Upper lobe of left lung (tissue), 6 donors: ENCODE data around the gene RAB8B. TPM values are rescaled to one million over a fixed set of nuclear protein-coding genes. Genes with fewer than 3 reads are reported as not detected.

Experiments
- ATAC-seq, 2 donors: fragments of 200-7000 bp; cut with Tn5 transposase; one replicate each; pipeline ENCODE4 v1.9.1; 2022; ENCODE audit warnings: mild to moderate bottlenecking in 2 of 2, moderate library complexity in 2 of 2; ENCODE audit not compliant: low FRiP score in 2 of 2
- DNase-seq, 2 donors: peaks; one replicate each; pipeline ENCODE4 v3.0.0-alpha.2; 2019 to 2020
- H3K27ac ChIP-seq, 4 donors: fragments of 200-600 bp; sonication (generic); one replicate each; pipeline ENCODE4 v1.5.1; 2016 to 2019
- H3K27me3 ChIP-seq, 4 donors: fragments of 200-600 bp; sonication (generic); one replicate each; pipeline ENCODE4 v1.5.1; 2017 to 2019
- H3K36me3 ChIP-seq, 4 donors: fragments of 200-600 bp; sonication (generic); one replicate each; pipeline ENCODE4 v1.5.1; 2016 to 2019
- H3K4me1 ChIP-seq, 4 donors: fragments of 200-600 bp; sonication (generic); one replicate each; pipeline ENCODE4 v1.5.1; 2018 to 2019
- H3K4me3 ChIP-seq, 4 donors: fragments of 200-600 bp; sonication (generic); one replicate each; pipeline ENCODE4 v1.5.1; 2017 to 2019; ENCODE audit warnings: mild to moderate bottlenecking in 2 of 4, moderate library complexity in 1 of 4
- H3K9me3 ChIP-seq, 4 donors: fragments of 200-600 bp; sonication (generic); one replicate each; pipeline ENCODE4 v1.5.1; 2018 to 2019
- EP300 ChIP-seq, 4 donors: sonication (generic); formaldehyde crosslinking; IDR thresholded peaks; one replicate each; pipeline ENCODE4 v1.5.1; 2017; ENCODE audit warnings: antibody characterized with exemption in 4 of 4, control low read depth in 2 of 4
- POLR2A ChIP-seq, 4 donors: fragments of 450-650 bp; IDR thresholded peaks; one replicate each; pipeline ENCODE4 v1.5.1; 2016 to 2017; ENCODE audit warnings: antibody characterized with exemption in 4 of 4, mild to moderate bottlenecking in 2 of 4
- POLR2AphosphoS5 ChIP-seq, 2 donors: sonication (generic); formaldehyde crosslinking; IDR thresholded peaks; one replicate each; pipeline ENCODE4 v1.5.1; 2017; ENCODE audit warnings: antibody characterized with exemption in 2 of 2
- WGBS, 2 donors: methylation state at CpG; one replicate each; pipeline ENCODE4 v1.1.5; 2017 to 2018; 5-methylcytosine and 5-hydroxymethylcytosine counted together
- total RNA-seq, 6 donors: library from RNA; depleted of rRNA in 4 of 6; stranded (reverse); fragments of >200 nt in 4 of 6; gene quantifications; one replicate each; pipeline versions ENCODE4 v1.1.0 to v1.2.1, GENCODE V29; 2016 to 2021
- TF ChIP-seq, protein P1 (sequence below), 6 experiments: fragments of 450-650 bp in 4 of 6; fragments of 200-600 bp in 2 of 6; sonication (generic) in 2 of 6; IDR thresholded peaks; one replicate each; pipeline ENCODE4 v1.5.1; 2016 to 2019; ENCODE audit warnings: antibody characterized with exemption in 6 of 6
- donor health status: DM: no; HTN: no; CAD: no; lungs with moderate emphysema.
- donor health status: DM: no; HTN: yes; CAD: no; lungs with severe emphysema.

The RAB8B gene
- total RNA-seq, 6 donors from 2014 or later, result 10.2 to 54.8 (median 39.2) TPM

DNA sequence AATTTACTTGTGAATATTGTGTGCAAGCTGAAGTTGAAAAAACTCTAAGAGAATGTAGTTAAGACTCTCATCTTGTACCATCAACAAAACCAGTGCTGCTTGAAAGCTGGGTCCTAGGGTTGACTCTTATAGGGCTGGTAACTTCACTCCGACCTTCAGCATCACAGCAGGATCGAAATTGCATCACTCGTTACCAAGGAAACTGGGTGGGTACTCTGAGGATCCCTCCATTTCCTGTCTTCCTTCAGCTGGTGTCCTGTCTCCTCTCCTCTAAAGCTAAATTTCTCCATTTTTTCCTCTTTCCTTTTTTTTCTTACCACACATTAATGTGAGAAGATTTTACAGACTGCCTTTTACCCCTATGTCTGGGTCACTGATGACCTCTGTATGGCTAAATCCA is 85.0 kb downstream of the RAB8B start:
- DNase-seq (no peak), ATAC-seq (no peak)
- no peaks in the 10 kb centered on the region for H3K27me3 ChIP-seq
- no peak overlapping the region for H3K4me3 ChIP-seq
- no peaks in the 10 kb centered on the region for H3K9me3 ChIP-seq
- no peak overlapping the region for H3K27ac ChIP-seq
- no peak for TF ChIP-seq EP300 (IDR thresholded peaks at IDR 0.05)
- TF ChIP-seq POLR2A (IDR thresholded peaks at IDR 0.05), result no peak
- TF ChIP-seq, protein P1, sequence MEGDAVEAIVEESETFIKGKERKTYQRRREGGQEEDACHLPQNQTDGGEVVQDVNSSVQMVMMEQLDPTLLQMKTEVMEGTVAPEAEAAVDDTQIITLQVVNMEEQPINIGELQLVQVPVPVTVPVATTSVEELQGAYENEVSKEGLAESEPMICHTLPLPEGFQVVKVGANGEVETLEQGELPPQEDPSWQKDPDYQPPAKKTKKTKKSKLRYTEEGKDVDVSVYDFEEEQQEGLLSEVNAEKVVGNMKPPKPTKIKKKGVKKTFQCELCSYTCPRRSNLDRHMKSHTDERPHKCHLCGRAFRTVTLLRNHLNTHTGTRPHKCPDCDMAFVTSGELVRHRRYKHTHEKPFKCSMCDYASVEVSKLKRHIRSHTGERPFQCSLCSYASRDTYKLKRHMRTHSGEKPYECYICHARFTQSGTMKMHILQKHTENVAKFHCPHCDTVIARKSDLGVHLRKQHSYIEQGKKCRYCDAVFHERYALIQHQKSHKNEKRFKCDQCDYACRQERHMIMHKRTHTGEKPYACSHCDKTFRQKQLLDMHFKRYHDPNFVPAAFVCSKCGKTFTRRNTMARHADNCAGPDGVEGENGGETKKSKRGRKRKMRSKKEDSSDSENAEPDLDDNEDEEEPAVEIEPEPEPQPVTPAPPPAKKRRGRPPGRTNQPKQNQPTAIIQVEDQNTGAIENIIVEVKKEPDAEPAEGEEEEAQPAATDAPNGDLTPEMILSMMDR (IDR thresholded peaks at IDR 0.05), result no peak
- TF ChIP-seq POLR2AphosphoS5 (IDR thresholded peaks at IDR 0.05), result no peak
- no peaks in the 10 kb centered on the region for H3K36me3 ChIP-seq
- WGBS, 2 donors, result 72 to 75% methylated on average over 3 of the region's 3 CpGs
- peaks cover 0 to 23% (median 7%) of the 10 kb centered on the region in 4 donors for H3K4me1 ChIP-seq

DNA sequence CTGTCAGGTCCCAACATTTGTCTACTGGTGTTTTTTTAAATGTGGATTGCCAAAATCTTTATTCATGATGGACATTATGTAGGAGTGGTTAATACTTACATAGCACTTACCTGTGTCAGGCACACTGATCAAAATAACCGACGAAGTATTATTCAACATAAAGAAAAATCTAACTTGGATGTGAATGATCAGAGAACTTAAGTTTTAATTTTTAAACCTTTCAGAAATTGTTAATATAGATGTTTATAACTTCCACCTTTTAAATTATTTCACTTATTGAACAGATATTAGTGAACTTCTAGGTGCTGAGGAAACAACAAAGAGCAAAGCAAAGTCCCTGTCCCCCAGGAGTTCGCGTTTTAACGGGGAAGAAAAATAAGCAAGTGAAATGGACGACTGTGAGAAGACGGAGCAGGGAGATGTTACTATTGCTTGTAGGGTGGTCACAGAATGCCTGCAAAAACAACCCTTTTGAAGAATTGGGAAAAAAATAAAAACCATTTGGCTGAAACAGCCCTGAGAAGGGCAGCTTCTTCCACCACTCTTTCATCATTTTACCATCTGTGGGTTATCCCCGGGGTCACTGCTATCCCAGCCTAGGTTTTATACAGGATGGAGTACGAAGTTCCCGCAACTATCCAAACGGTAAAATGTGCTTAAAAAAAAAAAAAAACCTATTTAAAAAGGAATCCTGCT is 87.1 kb downstream of the RAB8B start:
- DNase-seq (no peak), ATAC-seq (peak in 1 of 2 donors; percentile 35)
- Histone ChIP-seq H3K27ac (peak overlapping the region; percentile 76 to 93 (median 84)), H3K9me3 (no peaks in the 10 kb centered on the region), H3K4me1 (peaks cover 0 to 26% (median 7%) of the 10 kb centered on the region in 4 donors), H3K4me3 (peak overlapping the region; percentile 12 to 67 (median 66)), H3K36me3 (peaks cover 0 to 4% (median 0%) of the 10 kb centered on the region in 4 donors), H3K27me3 (no peaks in the 10 kb centered on the region)
- WGBS, 2 donors, result 21 to 27% methylated on average over 11 of the region's 11 CpGs
- TF ChIP-seq POLR2AphosphoS5 (IDR thresholded peaks at IDR 0.05) (no peak), EP300 (IDR thresholded peaks at IDR 0.05) (no peak)

DNA sequence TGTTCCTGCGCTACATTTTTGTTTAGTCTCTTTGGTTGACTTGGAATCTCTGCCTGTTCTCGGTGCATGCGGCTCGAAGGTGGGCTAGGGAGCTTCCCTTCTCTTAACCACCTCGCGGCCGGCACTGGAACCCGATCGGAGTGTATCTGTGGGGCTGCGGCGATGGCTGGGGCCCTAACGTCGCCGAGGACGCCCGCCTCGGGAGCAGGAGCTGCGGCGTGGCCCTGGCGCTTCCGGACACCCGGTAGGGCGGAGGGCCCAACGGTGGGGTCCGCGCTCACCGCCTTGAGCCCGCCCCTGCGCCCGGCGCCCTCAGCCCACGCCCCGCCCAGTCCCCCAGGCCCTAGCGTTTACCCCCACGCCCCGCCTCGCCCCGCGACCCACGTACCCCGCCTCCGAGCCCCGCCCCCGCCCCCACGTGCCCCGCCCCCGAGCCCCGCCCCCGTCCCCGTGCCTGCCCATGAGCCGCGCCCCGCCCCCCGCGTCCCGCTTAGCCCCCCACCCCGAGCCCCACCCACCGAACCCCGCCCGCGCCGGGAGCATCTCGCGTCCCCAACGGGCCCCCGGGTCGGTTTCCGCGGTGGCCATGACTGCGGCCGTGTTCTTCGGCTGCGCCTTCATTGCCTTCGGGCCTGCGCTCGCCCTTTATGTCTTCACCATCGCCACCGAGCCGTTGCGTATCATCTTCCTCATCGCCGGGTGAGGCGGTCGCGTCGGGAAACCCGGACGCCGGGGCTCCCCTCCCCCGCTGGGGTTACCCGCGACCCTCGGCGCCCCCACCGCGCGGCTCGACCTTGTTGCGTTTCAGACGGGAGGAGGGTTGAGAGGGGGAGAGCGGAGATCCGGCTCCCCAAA is 87.9 kb downstream of the RAB8B start, which contains the start of gene APH1B:
Gene APH1B, plus strand, starts transcription at position 568 of the 855 bp plus-strand sequence. Its CDS starts 19 bp downstream, at position 587.
- 0% methylated on average over 26 to 51 of the region's 102 CpGs for WGBS, 2 donors
- ATAC-seq (peak; percentile 90 to 97), DNase-seq (peak; percentile 89 to 97)
- peaks cover 0 to 30% (median 8%) of the 10 kb centered on the region in 4 donors for H3K4me1 ChIP-seq
- no peaks in the 10 kb centered on the region for H3K9me3 ChIP-seq
- peaks cover 0 to 4% (median 0%) of the 10 kb centered on the region in 4 donors for H3K36me3 ChIP-seq
- peak within 1 kb of the TSS; percentile 76 to 93 (median 86) for H3K27ac ChIP-seq
- TF ChIP-seq EP300 (IDR thresholded peaks at IDR 0.05) (no peak), POLR2AphosphoS5 (IDR thresholded peaks at IDR 0.05) (peak; percentile 11 to 55), POLR2A (IDR thresholded peaks at IDR 0.05) (peak in 1 of 4 donors; percentile 75)
- TF ChIP-seq, protein P1 (IDR thresholded peaks at IDR 0.05), result peak in 1 of 6 experiments; percentile 24
- H3K4me3 ChIP-seq, result peak within 1 kb of the TSS; percentile 66 to 86 (median 67)
- H3K27me3 ChIP-seq, result no peaks in the 10 kb centered on the region

DNA sequence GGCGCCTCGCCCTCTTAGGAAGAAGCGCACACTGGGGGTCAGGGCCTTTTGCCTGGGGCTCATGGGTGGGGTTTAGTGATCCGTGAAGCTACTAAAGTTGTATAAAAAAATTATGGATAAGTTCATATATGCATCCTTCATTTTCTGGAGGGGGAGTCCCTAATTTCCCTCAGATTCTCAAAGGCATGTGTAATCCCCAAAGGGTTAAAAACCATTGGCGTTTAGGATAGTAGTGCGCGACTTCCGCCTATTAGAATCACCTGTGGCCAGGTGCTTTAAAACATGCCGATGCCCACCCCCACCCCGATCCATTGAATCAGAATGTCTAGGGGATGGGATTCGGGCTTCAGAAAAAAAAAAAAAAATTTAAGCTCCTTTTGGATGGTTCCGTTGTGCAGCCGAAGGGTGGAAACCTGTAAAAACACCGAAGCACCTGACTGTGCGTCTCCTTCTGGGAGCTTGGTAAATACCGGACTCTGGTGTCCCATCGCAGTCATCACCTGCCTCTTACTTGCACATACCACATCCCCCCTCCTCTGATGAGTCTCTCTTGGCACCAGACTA is 88.6 kb downstream of the RAB8B start:
- peak in 1 of 2 donors; percentile 39 for DNase-seq
- H3K9me3 ChIP-seq, result no peaks in the 10 kb centered on the region
- H3K4me1 ChIP-seq, result peaks cover 0 to 30% (median 9%) of the 10 kb centered on the region in 4 donors
- peak overlapping the region; percentile 66 to 86 (median 67) for H3K4me3 ChIP-seq
- WGBS, 2 donors, result 15 to 22% methylated on average over 17 of the region's 17 CpGs
- TF ChIP-seq POLR2AphosphoS5 (IDR thresholded peaks at IDR 0.05) (no peak), EP300 (IDR thresholded peaks at IDR 0.05) (no peak), POLR2A (IDR thresholded peaks at IDR 0.05) (no peak)
- TF ChIP-seq, protein P1 (IDR thresholded peaks at IDR 0.05), result no peak
- H3K36me3 ChIP-seq, result peaks cover 0 to 4% (median 0%) of the 10 kb centered on the region in 4 donors
- H3K27me3 ChIP-seq, result no peaks in the 10 kb centered on the region
- H3K27ac ChIP-seq, result peak overlapping the region; percentile 76 to 93 (median 86)
- ATAC-seq, result no peak
